Cardiac septum (tissue), 1 donor: ENCODE measurements around the gene TGFB1I1. TPM values are rescaled to one million over a fixed set of nuclear protein-coding genes. Genes with fewer than 3 reads are reported as not detected.
"Not testable (repeated sequence)": the region's sequence is repeated elsewhere in the genome, so short reads cannot be mapped to it uniquely, and the experiment has no call there.

Source experiments
- DNase-seq: peaks from one replicate; pipeline ENCODE4 v3.0.0-alpha.2; 2020; ENCODE audit warnings: low spot score
- intact Hi-C: fragments of 100-400 bp; cut with DNase I; formaldehyde crosslinking; loops from one replicate; pipeline ENCODE4 v1.14.0; 2022
- total RNA-seq: library from RNA; stranded (reverse); fragmentation: NEBNext Ultra II Directional; extraction: Animal tissue kit (Norgen Biotek cat#: 25700); gene quantifications from one replicate; pipeline ENCODE4 v1.2.1, GENCODE V29; 2021
- donor health status: DM: no; HTN: no; CAD: no.

TGFB1I1 gene
- total RNA-seq, 1 donor from 2014 or later, result 57.8 TPM

GRCh38 chr16:31483081-31483480 is 11.1 kb downstream of the TGFB1I1 start, which contains the start of gene SLC5A2:
Gene SLC5A2, plus strand, starts transcription at chr16:31483123. Its CDS starts 14 bp downstream, at chr16:31483137.
- intact Hi-C loops, result no loop called here
- DNase-seq, result no peak

DNA sequence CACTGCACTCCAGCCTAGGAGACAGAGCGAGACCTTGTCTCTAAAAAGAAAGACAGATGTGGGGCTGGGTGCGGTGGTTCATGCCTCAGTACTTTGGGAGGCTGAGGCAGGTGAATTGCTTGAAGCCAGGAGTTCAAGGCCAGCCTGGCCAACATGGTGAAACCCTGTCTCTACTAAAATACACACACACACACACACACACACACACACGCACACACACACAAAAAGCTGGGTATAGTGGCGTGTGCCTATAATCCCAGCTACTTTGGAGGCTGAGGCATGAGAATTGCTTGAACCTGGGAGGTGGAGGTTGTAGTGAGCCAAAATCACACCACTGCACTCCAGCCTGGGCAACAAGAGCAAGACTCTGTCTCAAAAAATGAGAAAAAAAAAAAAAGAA is 12.1 kb downstream of the TGFB1I1 start:
- intact Hi-C loops, DNase-seq: not testable (repeated sequence)

DNA sequence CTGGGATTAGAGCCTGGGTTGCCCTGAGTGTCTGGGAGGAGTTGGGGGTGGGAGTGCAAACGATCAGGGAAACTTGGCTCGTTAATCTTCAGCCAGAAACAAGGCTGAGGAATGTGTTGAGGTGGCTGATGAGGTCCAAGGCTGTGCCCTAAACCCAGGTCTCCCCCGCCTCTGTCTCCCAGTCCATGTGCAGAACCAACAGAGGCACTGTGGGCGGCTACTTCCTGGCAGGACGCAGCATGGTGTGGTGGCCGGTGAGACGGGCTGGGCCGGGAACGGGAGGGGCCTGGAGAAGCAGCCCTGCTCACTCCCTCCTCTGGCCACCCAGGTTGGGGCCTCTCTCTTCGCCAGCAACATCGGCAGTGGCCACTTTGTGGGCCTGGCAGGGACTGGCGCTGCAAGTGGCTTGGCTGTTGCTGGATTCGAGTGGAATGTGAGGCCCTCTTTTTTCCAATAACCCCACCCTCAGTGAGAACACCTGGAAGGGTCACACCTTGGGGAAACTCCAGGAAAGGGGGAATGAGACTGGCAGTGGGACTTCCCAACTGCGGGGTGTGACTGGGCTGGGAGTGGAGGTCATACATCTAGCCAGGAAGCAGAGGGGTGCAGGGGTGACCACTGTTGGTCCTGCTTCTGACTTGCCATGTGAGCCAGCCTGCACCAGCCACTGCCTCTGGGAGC is 12.7 kb downstream of the TGFB1I1 start:
- intact Hi-C loops, result no loop called here
- no peak for DNase-seq

DNA sequence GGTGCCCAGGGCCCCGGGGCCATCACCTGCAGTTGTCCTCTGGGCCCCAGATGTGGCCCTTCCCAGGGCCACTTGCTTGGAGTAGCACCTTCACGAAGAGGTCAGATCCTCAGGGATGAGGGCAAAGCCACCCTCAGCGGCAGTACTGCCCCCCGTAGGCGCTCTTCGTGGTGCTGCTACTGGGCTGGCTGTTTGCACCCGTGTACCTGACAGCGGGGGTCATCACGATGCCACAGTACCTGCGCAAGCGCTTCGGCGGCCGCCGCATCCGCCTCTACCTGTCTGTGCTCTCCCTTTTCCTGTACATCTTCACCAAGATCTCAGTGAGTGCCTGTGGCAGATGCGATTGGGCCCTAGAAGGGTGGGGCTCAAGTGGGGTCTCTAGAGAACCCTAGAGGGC is 13.6 kb downstream of the TGFB1I1 start:
- intact Hi-C loops, result no loop called here
- DNase-seq, result no peak

DNA sequence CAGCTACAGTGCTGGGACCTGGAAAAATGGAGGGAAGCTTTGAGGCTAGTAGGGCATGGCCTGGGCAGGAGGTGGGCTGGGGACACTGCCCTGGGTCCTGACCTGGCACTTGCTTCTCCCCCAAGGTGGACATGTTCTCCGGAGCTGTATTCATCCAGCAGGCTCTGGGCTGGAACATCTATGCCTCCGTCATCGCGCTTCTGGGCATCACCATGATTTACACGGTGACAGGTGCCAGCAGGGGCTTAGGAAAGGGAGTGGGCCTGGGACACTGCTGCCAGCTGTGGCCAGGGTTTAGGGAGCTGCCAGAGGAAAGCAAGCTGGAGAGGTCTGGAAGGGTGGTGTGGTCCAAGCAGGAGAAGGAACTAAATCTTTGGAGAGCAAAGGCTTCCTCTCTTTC is 14.1 kb downstream of the TGFB1I1 start:
- intact Hi-C loops, result no loop called here
- no peak for DNase-seq

GRCh38 chr16:31487071-31487719 is 15.2 kb downstream of the TGFB1I1 start:
- no peak for DNase-seq
- intact Hi-C loops, result no loop called here

GRCh38 chr16:31487720-31488467 is 15.9 kb downstream of the TGFB1I1 start:
- no peak for DNase-seq
- intact Hi-C loops, result no loop called here

- intact Hi-C loops, result no loop called here
- DNase-seq, result no peak
Measured at GRCh38 chr16:31488468-31489297, 16.7 kb downstream of the TGFB1I1 start.

GRCh38 chr16:31489298-31489564 is 17.3 kb downstream of the TGFB1I1 start:
- no peak for DNase-seq
- intact Hi-C loops, result no loop called here

DNA sequence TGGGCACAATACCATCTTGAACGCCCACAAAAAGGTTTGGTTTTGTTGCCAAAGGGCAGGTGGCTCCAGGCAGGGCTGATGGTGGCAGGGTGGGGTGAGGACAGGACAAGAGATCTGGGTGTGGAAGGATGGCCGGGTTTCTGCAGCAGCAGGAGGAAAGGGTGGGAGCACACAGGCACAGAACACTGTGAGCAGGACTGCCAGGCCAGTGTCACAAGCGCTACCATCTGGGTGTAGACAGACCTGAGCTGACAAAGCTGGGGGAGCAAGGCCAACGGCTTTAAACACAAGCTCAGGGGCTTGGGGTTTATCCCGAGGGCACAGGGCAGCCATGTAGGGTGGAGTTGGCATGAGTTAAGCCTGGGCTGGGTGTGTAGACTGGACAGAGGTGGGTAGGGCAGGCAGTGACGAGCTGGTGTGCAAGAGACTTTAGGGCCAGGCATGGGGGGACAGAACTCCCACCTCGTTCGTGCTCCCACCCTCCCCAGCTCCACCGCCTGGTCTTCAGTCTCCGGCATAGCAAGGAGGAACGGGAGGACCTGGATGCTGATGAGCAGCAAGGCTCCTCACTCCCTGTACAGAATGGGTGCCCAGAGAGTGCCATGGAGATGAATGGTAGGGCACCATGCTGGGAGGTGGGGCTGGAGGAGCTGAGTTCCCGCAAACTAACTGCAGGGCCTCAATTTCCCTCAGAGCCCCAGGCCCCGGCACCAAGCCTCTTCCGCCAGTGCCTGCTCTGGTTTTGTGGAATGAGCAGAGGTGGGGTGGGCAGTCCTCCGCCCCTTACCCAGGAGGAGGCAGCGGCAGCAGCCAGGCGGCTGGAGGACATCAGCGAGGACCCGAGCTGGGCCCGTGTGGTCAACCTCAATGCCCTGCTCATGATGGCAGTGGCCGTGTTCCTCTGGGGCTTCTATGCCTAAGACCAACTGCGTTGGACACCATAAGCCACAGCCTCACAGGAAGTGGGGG is 17.9 kb downstream of the TGFB1I1 start:
- no peak for DNase-seq
- intact Hi-C loops, result no loop called here

- intact Hi-C loops, result no loop called here
Measured at GRCh38 chr16:31491778-31492418, 19.9 kb downstream of the TGFB1I1 start.

DNA sequence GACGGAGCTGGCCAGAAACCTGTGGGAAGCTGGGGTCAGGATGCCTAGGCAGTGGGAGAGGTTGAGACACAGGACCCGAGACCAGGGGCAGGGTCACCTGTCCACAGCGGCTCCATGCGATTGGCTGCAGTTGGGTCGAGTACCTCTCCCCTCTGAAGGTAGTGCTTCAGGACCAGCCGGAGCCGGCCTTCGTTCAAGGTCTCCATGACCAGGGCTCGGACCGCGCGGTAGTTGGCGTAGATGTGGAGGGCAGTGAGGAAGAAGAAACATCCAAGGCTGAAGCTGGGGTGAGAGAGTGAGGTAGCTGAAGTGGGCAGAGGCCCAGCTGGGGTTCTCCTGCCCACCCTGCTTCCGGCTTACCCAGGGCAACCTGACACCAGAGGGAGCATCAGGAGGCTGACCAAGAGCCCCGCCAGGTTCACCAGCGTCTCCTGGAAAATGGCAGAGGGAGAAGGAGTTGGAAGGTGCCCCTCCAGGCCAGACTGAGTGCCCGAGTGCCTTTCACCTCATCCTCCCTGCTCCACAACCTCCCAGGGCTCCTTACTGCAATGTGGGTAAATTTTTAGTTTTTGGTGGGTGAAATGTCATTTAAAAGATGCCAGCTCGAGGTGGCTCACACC is 21.7 kb downstream of the TGFB1I1 start:
- intact Hi-C loops, result no loop called here
- DNase-seq, result no peak

More at GRCh38 chr16:31491778-31492418, 19.9 kb downstream of the TGFB1I1 start:
- DNase-seq, result no peak

DNA sequence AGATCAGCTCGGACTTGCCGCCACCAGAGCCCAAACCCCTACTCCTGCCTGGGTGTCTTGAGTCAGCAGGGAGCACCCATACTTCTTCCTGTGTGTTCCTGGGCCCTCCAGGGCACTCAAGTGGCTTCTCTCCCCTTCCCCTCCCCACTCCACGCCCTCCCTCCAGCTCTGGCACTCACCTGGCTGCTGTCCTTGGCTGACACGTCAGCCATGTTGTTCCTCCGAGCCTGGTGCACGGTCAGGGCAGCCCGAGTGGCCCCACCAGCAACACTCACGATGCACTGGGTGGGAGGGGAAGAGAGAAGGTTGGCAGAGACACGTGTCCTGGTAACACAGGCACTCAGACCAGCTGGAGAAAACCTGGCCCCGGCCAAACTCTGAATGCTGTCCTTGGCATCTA is 24.7 kb downstream of the TGFB1I1 start:
- intact Hi-C loops, result no loop called here
- DNase-seq, result no peak

GRCh38 chr16:31498493-31498892 is 26.5 kb downstream of the TGFB1I1 start:
- intact Hi-C loops, result no loop called here
- no peak for DNase-seq

GRCh38 chr16:31499928-31500327 is 28.0 kb downstream of the TGFB1I1 start:
- intact Hi-C loops, result loop anchor here (10.0 kb wide), 1 partner anchor 205 kb away; no protein-coding TSS in a partner anchor
- DNase-seq, result no peak

DNA sequence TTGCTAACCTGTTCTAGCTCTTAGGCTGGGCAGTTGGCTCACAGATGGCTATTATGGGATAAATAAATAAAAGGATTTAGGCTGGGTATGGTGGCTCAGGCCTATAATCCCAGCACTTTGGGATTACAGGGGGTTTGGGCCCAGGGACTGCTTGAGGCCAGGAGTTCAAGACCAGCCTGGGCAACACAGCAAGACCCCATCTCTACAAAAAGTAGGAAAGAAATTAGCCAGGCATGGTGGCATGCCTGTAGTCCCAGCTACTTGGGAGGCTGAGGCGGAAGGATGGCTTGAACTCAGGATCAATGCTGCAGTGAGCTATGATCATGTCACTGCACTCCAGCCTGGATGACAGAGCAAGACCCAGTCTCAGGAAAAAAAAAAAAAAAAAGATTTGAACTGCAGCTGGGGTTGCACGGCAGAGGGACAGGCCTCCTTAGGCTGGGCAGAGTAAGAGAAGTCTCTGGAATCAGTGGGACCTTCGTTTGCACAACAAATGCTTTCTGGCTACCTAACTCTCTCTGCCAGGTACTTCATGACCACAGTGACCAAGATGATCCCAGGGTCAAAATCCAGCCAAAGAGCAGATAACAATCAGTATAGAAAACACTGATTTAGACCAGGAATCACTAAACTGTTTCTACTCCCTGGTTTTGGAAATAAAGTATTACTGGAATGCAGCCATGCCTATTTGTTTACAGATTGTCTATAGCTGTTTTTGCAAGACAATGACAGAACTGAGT is 29.4 kb downstream of the TGFB1I1 start:
- intact Hi-C loops, result loop anchor here (10.0 kb wide), 1 partner anchor 203 kb away; no protein-coding TSS in a partner anchor
- DNase-seq, result no peak

DNA sequence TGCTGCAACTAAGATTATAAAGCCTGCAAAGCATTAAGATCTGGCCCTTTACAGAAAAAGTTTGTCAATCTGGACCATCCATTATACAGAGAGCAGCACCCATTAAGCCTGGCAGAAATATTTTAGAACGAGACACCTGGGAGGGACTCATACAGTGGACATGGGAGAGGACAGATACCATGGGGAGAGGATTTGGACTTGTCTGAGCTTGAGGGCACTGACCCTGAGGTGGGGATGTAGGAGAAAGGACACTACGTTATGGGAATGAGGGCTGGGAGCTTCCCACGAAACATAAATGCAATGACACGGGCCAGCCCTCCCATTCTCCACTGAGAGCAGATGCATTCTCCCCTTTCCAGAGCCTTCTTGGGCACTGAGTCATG is 30.0 kb downstream of the TGFB1I1 start:
- intact Hi-C loops, result loop anchor here (10.0 kb wide), 1 partner anchor 203 kb away; no protein-coding TSS in a partner anchor
- DNase-seq, result no peak
